Putamen (tissue), 1 donor: ENCODE measurements around the gene ZDHHC11B.
"Not testable (repeated sequence)": the region's sequence is repeated elsewhere in the genome, so short reads cannot be mapped to it uniquely, and the experiment has no call there.

Experiments
- DNase-seq: peaks from one replicate; pipeline ENCODE4 v3.0.0-alpha.2; 2016; ENCODE audit warnings: low spot score

ZDHHC11B gene

DNA sequence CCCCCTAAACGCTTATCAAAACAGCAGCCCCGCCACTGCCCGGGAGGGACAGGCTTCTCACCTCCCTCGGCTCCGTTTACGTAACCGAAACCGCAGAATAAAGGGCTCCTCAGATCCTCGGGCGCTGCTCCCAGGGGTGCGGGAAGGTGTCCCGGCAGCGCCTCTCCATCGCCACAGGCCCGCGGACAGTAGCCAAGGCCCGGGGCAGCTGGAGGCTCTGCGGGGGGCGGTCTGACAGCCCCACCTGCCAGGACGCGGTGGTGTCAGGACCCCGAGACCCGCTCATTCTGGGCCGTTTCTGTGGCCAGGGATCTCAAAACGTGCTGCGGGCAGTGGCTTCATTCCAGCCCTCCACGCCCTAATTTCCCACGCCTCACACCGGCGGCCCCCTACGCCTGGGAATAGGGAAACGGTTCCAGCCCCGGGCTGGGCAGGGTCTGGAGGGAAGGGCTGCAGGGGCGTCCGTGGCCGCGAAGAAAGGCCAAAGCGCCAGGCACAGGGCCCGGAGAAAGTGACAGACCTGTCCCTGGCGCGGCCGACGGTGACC is 575 bp downstream of the ZDHHC11B start:
- not testable (repeated sequence) for DNase-seq

DNA sequence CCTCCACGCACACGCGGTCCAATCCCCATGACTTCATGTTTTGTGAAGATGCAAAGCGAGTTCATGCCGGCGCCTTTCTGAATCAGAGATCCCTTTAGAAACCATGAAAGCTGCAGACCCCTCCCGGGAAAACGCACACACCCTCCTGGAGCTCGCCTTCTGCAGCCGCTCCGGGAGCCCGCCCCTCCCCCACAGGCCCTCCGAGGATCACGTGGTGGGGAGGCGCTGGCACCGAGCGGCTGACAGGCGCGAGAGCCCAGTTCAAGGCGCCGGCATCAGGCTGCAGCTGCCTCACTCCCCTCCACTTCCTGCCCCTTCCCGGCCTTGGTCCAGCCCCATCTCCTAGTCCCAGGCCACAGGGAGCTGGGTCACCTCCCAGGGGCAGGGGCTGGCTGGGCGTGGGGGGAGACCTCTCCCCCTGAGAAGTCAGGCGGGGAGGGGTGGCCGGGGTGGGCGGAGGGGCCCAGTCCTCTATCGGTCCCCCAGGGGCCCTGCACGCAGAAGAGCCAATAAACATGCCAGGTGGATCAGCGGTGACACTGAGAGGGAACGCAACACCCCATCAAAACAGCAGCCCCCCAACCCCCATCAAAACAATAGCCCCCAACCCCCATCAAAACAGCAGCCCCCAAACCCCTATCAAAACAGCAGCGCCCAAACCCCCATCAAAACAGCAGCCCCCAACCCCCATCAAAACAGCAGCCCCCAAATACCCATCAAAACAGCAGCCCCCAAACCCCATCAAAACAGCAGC is 1.3 kb downstream of the ZDHHC11B start:
- not testable (repeated sequence) for DNase-seq

DNA sequence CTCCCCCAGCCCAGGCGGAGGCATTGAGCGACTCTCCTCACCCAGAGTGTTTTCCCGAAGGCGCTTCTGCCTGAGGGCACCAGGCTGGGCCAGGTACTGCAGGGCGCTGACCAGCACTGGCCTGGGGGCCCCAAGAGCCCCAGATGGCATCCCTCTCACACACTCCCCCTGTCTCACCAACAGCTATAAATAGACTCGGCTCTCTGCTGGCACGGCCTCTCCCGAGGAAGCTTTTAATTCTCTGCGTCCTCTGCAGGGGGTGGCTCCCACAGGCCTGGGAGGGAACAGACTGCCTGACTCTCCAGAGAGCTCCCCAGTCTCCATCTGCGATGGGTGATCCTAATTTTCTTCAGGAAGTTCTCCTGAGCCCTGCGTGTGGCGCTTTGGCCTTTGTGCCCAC is 2.2 kb downstream of the ZDHHC11B start:
- DNase-seq: not testable (repeated sequence)

DNA sequence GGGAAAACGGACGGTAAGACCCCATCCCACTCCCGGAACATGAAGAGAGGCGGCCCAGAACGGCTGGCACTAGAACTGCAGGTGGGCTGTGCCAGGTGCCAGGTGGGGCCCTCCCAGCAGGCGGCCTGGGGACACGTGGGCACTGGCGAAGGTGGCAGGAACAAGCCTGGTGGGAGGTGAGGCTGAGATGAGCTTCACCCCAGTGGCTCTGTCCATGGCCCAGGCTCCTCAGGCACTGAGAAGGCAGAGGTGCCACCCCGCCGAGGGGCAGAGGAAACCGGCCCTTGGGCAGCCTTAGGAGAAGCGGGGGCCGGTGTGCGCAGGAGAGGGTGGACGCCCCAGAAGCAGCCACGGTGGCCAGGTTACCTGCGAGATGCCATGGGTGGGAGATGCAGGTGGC is 4.0 kb downstream of the ZDHHC11B start:
- DNase-seq: not testable (repeated sequence)

DNA sequence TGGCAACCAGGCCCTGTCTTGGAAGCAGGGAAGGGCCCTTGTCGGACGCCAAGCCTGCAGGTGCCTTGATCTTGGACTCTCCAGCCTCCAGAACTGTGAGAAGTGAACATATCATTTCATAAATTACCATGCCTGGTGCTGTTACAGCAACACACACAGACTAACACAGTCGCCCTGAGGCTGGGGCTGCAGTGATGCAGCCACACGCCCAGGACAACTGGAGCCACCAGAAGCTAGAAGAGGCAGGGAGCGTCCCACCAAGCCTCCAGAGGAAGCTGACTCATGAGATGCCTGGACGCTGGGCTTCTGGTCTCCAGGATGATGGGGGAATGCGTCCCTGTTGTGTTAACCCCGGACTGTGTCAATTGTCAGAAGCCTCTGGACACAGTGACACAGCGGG is 5.6 kb downstream of the ZDHHC11B start:
- not testable (repeated sequence) for DNase-seq

DNA sequence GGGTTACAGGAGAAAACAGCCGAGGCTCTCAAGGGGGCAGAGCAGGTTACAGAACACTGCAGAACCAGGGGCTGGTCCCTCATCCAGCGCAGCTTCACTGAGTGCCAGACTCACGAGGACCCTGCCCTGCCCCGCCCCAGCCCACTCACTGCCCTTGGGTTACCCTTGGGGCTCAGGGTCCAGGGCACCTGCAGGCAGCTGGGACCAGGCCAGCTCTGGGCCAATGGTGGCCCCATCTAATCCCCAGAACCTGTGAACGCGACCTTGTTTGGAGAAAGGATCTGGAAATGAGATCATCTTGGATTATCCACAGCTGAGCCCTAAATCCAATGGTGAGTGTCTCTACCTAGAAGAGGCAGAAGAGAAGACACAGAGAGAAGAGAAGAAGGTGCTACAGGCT is 6.1 kb downstream of the ZDHHC11B start:
- DNase-seq: not testable (repeated sequence)

DNA sequence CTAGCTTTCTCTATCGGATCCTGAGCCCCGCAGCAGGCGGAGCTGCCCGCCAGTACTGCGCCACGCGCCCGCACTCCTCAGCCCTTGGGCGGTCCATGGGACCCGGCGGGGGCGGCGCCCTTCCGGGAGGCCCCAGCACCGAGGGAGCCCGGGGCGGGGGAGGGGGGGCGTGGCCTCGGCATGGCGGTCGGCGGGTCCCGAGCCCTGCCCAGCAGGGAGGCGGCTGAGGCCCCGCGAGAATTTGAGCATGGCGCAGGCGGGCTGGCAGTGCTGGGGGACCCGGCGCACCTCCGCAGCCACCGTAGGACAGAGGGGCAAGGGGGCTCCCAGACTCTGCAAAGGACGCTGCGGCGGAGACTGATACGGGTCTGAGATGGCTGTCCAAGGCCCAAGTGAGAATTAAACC is 6.8 kb downstream of the ZDHHC11B start:
- DNase-seq: no peak

DNA sequence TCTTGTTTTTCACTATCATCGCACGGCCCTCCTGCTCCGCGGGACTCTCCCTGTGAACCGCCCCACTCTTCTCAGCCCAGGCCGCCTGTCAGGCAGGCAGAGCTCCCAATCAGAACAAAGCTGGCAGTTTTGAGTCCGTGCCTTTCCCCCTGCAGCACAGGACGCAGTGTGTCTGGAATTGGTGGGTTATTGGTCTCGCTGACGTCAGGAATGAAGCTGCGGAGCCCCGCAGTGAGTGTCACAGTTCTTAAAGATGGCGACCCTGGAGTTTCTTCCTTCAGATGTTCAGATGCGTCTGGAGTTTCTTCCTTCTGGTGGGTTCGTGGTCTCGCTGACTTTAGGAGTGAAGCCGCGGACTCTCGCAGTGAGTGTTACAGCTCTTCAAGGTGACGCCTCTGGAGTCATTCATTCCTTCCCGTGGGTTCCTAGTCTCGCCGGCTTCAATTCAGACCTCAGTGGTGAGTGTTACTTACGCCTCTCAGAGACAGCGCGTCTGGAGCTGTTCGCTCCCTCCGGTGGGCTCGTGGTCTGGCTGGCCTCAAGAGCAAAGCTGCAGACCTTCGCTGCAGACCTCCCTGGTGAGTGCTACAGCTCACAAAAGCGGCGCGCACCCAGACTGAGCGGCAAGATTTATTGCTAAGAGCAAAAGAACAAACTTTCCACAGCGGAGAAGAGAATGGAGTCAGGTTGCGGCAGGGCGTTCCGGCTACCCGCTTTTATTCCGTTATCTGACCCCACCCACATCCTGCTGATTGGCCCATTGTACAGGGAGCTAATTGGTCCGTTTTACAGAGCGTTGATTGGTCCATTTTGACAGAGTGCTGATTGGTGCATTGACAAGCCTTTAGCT is 7.4 kb downstream of the ZDHHC11B start:
- DNase-seq: no peak

DNA sequence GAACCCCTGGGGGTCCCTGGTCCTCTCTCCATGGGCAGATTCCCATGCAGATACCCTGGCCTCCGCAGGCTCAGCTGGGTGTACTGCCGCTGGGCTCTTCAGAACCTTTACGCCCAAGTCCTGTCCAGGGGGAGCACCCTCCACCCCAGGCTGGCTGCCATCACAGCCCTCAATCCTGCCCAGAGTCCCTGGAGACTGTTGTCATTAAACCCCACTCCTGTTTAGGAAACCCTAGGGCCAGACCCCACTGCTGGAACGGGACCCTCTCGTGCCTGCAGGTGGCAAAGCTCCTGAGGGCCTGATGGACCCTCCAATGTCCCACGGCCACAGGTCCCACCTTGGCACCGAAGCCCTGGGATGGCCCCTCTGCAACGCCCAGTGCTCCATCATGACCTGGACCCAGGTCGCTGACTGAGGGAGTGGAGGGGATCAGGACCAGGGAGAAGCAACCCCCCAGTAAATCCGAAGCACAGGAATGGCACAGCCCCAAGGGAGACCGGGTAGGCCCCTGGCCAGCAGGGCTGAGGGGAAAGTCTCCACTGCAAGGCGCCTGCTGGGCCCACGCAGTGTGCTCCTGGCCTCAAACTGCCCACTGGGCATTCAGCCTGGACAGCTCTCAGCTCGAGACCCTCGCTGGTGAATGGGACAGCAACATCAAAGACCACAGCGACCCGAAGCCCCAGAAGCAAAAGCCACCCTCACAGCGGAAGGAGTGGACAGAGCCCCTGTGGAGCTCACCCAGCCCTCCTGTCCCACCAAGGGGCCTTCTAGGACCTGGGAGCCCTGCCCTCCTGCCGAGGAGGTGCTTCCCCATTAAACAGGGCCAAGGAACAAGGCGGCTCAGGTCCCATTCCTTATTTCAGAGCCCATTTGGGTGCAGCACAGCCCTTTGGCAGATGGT is 8.3 kb downstream of the ZDHHC11B start:
- no peak for DNase-seq

DNA sequence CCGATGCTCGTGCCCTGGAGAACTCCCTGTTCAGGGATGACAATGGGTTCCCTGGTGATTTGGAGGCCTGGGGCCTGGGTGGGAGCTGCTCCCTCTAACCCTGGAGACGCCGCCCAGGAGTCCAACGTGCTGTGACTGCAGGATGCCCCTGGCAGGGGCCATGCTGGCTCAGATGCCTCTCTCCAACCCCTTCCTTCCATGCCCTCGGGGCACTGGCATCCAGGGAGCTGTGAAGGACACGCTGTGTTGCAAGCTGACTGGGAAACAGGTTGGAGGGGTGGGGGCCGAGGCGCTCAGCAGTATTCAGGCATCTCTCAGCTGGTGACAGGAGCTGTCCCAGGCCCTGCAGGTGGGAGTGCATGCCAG is 9.0 kb downstream of the ZDHHC11B start:
- DNase-seq: not testable (repeated sequence)

DNA sequence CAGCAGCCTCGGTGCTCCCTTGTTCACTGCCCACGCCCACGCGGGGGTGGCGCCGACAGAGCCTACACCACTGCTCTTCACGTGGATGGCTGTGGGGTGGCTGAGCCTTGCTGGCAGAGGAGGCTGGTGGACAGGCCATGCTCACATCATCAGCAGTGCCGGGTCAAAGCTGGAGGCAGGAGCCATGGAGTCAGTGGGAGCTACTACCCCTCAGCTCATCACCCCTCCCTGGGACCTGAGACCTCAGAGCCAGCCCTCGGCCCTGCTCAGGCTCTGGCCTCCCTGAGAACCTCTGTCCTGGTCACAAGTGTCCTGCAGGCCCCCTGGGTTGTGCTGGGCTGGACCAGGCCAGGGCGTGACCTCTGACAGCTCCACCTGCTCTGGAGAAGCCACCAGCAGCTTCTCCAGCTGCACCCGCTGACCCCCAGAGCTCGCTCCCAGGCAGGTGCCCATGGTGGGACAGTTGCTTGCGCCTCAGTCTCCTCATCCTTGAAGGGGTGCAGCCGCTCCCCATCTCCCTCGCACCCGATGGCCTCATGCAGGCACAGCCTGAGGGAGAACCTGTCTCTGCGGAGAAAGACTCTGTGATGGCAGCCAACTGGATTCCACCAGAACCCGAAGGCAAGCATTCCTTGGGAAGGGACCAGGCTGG is 9.5 kb downstream of the ZDHHC11B start:
- not testable (repeated sequence) for DNase-seq

DNA sequence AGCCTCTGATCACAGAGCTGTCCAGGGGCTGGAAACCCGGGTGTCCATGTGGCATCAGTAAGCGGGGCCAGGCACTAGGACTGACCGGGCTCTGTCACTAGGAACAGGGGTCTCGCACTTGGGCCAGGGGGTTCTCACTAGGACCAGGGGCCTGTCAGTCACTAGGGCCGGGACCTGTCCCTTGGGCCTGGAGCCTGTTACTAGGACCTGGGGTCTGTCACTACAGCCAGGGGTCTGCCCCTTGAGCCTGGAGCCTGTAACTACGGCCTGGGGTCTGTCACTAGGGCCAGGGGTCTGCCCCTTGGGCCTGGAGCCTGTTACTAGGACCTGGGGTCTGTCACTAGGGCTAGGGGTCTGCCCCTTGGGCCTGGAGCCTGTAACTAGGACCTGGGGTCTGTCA is 10.2 kb downstream of the ZDHHC11B start:
- not testable (repeated sequence) for DNase-seq

DNA sequence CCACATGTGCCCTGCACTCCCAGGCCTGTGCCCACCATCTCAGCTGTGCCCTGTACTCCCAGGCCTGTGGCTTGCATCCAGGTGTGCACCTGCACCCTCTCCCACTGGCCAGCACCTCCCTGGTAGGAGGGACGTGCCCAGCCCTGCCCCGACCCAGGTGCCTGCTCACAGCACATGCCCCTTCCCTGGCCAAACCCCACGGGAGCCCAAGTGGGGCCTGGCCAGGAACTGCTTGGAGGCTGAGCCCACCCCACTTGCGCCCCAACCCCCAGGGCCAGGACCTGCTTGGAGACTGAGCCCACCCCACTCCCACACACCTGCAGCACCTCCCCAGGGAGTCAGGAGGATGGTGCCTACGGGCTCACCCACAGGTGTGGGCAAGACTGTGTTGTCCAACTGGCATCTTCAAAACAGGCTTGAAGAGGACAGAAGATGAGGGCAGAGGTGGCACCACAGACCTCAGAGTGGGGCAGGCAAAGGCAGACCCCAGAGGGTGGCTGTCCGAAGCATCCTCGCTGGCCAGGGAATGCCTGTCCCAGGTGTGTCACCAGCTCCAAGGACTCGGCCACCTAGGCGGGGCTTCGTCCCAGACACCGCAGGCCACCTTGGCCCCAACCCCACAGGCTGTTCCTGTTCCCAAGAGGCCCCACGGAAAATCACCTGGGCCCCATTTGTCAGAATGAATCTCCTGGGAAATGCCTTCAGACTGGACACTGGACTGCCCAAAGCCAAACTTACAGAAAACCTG is 10.8 kb downstream of the ZDHHC11B start:
- DNase-seq: no peak

DNA sequence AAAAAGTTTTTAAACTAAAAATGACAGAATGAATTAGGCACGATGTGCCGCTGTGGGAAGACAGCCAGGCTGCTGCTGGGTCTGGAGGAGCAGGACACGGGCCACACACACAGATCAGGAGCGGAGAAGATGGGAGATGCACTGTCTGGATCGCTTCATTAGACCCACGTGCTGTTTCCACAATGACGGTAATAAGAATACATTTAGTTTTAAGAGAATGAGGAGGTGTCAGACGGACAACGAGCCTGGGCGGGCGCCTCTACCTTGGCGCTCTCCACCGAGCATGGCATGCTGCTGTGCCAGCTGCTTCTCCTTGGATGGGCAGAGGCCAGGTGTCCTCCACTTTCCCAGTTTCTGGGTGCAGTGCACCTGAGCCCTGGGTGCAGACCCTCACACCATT is 11.6 kb downstream of the ZDHHC11B start:
- not testable (repeated sequence) for DNase-seq

DNA sequence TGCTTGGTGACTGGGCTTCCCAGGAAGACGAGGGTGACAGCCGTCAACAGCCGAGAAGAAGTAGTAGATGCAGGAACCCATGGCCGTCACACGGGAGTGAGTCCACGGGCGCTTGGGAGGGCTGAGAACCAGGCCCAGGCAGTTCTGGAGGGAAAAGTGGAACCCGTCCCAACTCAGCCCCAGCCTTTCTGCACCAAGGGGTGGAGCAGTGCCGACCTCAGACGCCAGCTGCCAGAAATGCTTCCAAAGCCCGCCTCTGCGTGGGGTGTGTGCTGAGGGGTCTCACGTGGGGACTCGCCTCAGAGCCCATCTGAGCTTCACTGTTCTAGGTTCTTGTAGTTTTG is 12.0 kb downstream of the ZDHHC11B start:
- not testable (repeated sequence) for DNase-seq

DNA sequence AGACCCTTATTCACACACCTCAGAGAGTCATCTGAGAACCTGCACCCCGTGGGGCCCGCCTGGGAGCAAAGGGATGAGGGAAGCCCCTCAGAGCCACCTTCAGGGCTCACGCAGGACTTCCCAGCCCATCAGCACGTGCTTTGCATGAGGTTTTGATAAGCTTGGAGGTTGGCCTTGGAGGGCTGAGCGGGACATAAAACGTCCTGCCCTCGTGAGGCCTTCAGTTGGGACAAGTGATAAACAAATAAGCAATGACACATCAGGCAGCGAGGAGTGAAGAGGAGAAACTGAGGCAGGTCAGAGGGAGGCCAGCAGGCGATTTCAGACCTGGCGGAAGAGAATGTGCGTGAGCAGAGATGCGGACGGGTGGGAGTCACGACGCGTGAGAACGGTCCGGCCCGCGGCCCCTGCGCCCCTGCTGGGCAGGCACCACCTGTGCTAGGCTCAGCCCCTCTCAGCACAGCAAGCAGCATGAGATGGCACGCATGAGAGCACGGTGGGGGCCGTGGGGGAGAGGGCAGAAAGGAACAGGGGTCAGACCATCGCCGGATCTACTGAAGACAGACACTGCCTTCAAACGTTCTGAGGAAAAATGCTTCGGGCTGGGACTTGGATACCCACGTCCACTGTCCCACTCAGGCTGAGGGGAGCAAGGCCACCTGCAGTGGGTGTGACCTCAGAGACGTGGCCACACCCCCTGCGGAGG is 12.5 kb downstream of the ZDHHC11B start:
- not testable (repeated sequence) for DNase-seq

DNA sequence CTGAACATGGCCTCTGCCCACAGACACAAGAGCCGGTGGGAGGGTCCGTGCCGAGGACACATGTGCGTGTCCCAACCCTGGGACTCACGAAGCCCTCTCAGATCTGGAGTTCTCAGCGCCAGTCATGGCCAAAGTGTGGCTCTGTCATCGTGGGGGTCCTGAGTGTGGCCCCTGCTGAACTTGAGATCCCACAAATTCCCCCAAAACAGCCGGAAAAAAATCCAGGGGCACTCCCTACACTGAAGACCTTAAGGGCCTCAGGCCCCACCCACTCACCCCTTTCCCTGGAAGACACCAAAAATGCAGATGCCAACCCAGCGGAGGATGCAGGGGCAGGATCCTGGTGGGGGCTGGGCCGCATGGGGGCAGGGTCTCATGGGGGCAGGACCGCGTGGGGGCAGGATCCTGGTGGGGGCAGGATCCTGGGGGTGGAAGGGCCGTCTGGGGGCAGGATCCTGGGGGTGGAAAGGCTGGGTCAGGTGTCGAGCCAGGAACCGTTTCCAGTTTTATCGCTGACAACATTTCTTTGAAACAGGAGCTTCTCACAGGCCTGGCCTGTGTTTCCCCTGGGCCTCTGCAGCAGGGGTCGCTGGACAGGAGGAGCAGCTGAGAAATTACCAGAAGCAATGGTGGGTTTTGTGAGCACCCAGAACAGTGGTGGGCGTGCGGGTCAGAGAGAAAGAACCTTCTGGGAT is 13.3 kb downstream of the ZDHHC11B start:
- DNase-seq: not testable (repeated sequence)

DNA sequence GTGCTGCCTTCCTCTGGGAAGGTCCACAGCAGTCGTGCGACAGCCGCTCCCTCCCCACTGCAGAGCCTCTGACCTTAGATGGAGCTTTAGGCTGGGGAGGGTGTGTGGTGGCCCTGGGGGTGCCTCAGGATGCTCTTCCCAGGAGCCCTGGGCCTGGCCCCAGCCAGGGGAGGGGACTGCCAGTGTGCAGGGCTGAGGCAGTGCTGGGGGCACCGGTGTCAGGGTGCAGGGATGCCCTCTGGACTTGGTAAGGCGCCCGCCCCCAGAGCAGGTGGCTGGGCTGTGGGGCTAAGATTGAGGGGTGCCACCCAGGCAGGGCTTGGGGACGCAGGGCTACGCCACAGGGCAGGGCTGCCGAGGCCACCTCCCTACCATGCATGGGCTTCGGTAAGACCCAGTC is 13.9 kb downstream of the ZDHHC11B start:
- not testable (repeated sequence) for DNase-seq

DNA sequence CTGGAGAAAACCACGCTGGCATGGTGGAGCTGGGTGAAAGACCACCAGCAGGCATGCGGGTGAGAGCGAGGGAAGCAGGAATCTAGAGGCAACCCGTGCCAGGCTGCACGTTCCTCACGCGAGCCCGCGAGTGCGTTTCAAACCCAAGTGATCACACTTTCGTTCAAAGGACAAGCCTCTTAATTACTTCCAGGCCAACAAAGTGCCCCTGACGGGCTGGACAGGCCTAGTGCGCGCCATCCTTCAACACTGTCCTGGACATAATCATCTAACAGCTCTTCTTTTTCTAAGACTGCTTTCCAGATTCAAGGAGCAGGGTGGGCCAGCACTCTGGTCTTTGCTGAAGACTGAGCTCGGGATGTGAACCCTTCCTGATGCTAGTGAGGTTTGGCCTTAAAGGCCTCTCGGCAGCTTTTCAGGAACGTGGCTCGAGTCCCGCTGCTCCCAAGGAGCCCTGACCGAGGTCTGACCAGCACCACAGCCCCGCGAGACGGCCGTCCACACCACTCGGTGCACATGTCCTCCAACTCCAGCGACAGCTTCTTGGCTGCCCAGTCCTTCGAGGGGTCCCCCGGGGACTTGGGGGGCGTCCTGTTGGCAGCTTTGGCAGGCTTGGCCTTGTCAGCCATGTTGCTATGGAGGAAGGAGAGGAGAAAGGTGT is 14.9 kb downstream of the ZDHHC11B start:
- not testable (repeated sequence) for DNase-seq
